ENCODE measurements around the gene ZWILCH. TPM values are rescaled to one million over a fixed set of nuclear protein-coding genes. Genes with fewer than 3 reads are reported as not detected.

Gene ZWILCH
- total RNA-seq, 1 experiment from 2014 or later: 21.6 TPM

DNA sequence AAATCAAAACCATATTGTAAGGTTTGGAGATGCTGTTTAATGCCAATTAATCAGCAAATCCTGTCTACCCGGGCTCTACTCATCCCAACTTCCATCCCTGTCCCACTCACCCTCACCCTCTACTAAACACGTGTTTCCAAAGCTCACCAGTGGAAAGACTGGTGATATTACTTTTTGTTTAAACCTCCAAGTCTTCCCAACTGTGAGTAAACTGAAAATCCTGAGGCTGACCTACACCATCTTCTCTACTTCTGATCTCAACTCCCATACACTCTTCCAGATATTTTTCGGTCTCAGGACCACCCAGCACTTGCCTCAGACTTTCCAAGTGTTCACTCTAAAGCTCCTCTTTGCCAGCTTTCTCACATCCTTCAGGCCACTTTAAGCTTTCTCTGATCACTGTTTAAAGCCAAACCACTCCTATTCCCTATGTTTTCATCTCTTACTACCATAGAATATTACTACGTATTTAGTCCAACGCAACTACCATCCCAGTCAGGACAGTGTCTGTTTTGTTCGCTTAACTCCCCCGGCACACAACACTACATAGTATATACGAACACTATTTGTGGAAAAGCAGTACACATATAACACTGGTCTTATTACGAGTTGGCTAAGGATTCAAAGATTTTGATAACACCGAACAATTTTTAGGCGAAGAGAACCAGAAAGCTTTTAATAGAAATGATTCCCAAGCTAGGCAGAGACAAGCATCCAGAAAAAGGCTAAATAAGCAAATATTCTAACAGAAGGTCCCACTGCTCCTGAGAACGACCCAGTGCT, 1.2 kb upstream of the ZWILCH start:
- no peaks in the 10 kb centered on the region for H3K9me3 ChIP-seq
- CTCF ChIA-PET: no interaction called here
- TSS peak; percentile 63 for BruUV-seq (replicated peaks)
- peaks cover 2% of the 10 kb centered on the region for H3K36me3 ChIP-seq (ENCODE audit: control insufficient read depth, insufficient read depth, low read length)
- POLR2A ChIA-PET: no interaction called here
- peak overlapping the region; percentile 68 for H3K4me3 ChIP-seq (ENCODE audit: low read depth, low read length)
- Mint-ChIP-seq H3K36me3 (ENCODE audit: insufficient read depth, unreplicated experiment) (peaks cover 66% of the 10 kb centered on the region), H3K9me3 (ENCODE audit: unreplicated experiment) (no peaks in the 10 kb centered on the region), H3K4me1 (ENCODE audit: low read depth, unreplicated experiment) (peaks cover 15% of the 10 kb centered on the region), H3K27me3 (ENCODE audit: insufficient read depth, unreplicated experiment) (no peaks in the 10 kb centered on the region), H3K4me3 (ENCODE audit: unreplicated experiment) (peak overlapping the region; percentile 96), H3K27ac (ENCODE audit: unreplicated experiment) (peak overlapping the region; percentile 100)
- H3K27me3 ChIP-seq (replicated peaks; ENCODE audit: control insufficient read depth, insufficient read depth, low read length): no peaks in the 10 kb centered on the region
- TF ChIP-seq, protein P1, sequence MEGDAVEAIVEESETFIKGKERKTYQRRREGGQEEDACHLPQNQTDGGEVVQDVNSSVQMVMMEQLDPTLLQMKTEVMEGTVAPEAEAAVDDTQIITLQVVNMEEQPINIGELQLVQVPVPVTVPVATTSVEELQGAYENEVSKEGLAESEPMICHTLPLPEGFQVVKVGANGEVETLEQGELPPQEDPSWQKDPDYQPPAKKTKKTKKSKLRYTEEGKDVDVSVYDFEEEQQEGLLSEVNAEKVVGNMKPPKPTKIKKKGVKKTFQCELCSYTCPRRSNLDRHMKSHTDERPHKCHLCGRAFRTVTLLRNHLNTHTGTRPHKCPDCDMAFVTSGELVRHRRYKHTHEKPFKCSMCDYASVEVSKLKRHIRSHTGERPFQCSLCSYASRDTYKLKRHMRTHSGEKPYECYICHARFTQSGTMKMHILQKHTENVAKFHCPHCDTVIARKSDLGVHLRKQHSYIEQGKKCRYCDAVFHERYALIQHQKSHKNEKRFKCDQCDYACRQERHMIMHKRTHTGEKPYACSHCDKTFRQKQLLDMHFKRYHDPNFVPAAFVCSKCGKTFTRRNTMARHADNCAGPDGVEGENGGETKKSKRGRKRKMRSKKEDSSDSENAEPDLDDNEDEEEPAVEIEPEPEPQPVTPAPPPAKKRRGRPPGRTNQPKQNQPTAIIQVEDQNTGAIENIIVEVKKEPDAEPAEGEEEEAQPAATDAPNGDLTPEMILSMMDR (IDR thresholded peaks at IDR 0.05; ENCODE audit: insufficient read depth in 1 of 2, low read depth in 1 of 2, low read length in 1 of 2, severe bottlenecking in 1 of 2, unreplicated experiment in 1 of 2): no peak
- intact Hi-C loops (cut with micrococcal nuclease; ENCODE audit: unreplicated experiment): loop anchor here (2.0 kb wide), 1 partner anchor 147 kb away; the partner anchor contains the start of gene TIPIN
- H3K4me1 ChIP-seq: peaks cover 6% of the 10 kb centered on the region; the same call in 1 of the 2 replicates
- DNase-seq: no peak

DNA sequence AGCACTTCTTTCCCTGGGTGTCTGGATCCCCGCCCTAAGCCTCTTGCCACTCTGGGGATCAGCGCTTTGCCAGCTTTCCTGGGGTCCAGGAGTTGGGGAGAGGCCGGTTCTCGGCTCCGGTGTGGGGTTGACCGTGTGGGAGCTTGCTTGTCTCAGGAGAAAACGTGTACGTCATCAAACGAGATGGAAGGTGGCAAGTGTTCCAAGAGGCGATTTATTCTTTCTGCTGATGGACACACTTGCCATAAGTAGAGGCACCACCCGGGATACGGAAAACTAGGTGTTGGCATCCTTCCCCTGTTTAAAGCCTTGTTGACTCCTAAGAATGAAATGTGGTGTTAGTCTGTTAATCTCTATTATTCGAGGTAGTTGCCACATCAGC, 295 bp downstream of the ZWILCH start:
- Mint-ChIP-seq H3K9me3 (ENCODE audit: unreplicated experiment) (no peaks in the 10 kb centered on the region), H3K36me3 (ENCODE audit: insufficient read depth, unreplicated experiment) (peaks cover 52% of the 10 kb centered on the region), H3K4me3 (ENCODE audit: unreplicated experiment) (peak overlapping the region; percentile 96), H3K27me3 (ENCODE audit: insufficient read depth, unreplicated experiment) (no peaks in the 10 kb centered on the region), H3K4me1 (ENCODE audit: low read depth, unreplicated experiment) (peaks cover 15% of the 10 kb centered on the region), H3K27ac (ENCODE audit: unreplicated experiment) (peak overlapping the region; percentile 100)
- H3K36me3 ChIP-seq (ENCODE audit: control insufficient read depth, insufficient read depth, low read length): peaks cover 2% of the 10 kb centered on the region
- ChIA-PET CTCF (interaction anchor here (0.6 kb wide), 1 partner anchor 215 kb away, joined by 4 read pairs; no protein-coding TSS in a partner anchor), POLR2A (interaction anchor here (0.6 to 1.1 kb wide), 5 partner anchors 9 to 1700 kb away, joined by 3 to 4 read pairs (median 4); partner anchors contain the start of genes CALML4, MAP2K1 and RNU5B-1)
- no peak for DNase-seq
- H3K27me3 ChIP-seq (replicated peaks; ENCODE audit: control insufficient read depth, insufficient read depth, low read length): no peaks in the 10 kb centered on the region
- TF ChIP-seq, protein P1 (IDR thresholded peaks at IDR 0.05; ENCODE audit: insufficient read depth in 1 of 2, low read depth in 1 of 2, low read length in 1 of 2, severe bottlenecking in 1 of 2, unreplicated experiment in 1 of 2): no peak
- intact Hi-C loops (cut with micrococcal nuclease; ENCODE audit: unreplicated experiment): loop anchor here (2.0 kb wide), 1 partner anchor 149 kb away; the partner anchor contains the start of gene TIPIN
- no peaks in the 10 kb centered on the region for H3K9me3 ChIP-seq
- peaks cover 6% of the 10 kb centered on the region; the same call in 1 of the 2 replicates for H3K4me1 ChIP-seq
- peak overlapping the region; percentile 68 for H3K4me3 ChIP-seq (ENCODE audit: low read depth, low read length)
- TSS peak; percentile 82 for BruUV-seq (replicated peaks)

DNA sequence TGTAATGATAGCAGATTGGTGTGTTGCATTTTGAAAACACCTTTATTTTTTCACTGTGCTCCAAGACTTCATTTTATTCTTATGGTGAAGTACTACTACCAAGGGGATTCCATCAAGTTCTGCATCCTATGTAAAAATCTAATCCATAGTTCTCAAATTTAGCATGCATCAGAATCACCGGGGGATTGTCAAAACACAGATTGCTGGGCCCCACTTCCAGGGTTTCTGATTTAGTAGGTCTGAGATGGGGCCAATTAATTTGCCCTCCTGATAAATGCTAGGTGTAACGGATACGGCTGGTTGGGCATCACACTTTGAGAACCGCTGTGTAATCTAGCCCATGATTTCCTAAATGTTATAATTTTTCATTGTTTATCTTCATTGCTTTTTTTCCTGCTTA, 692 bp downstream of the ZWILCH start:
- POLR2A ChIA-PET: interaction anchor here (0.7 to 1.1 kb wide), 2 partner anchors 9 to 1700 kb away, joined by 3 to 4 read pairs; partner anchors contain the start of gene CALML4
- no TSS peak for BruUV-seq (replicated peaks)
- peaks cover 48% of the 10 kb centered on the region for H3K36me3 Mint-ChIP-seq (ENCODE audit: insufficient read depth, unreplicated experiment)

More for the DNA sequence above, 692 bp downstream of the ZWILCH start:
- Mint-ChIP-seq H3K9me3 (ENCODE audit: unreplicated experiment) (no peaks in the 10 kb centered on the region), H3K27me3 (ENCODE audit: insufficient read depth, unreplicated experiment) (no peaks in the 10 kb centered on the region), H3K27ac (ENCODE audit: unreplicated experiment) (peak overlapping the region; percentile 100), H3K4me1 (ENCODE audit: low read depth, unreplicated experiment) (peaks cover 15% of the 10 kb centered on the region), H3K4me3 (ENCODE audit: unreplicated experiment) (peak overlapping the region; percentile 96)
- peaks cover 2% of the 10 kb centered on the region; the same call in 1 of the 2 replicates for H3K36me3 ChIP-seq (ENCODE audit: control insufficient read depth, insufficient read depth, low read length)
- TF ChIP-seq, protein P1 (IDR thresholded peaks at IDR 0.05; ENCODE audit: insufficient read depth in 1 of 2, low read depth in 1 of 2, low read length in 1 of 2, severe bottlenecking in 1 of 2, unreplicated experiment in 1 of 2): no peak
- DNase-seq: no peak
- no peaks in the 10 kb centered on the region for H3K27me3 ChIP-seq (replicated peaks; ENCODE audit: control insufficient read depth, insufficient read depth, low read length)
- intact Hi-C loops (cut with micrococcal nuclease; ENCODE audit: unreplicated experiment): loop anchor here (2.0 kb wide), 1 partner anchor 149 kb away; the partner anchor contains the start of gene TIPIN
- no peaks in the 10 kb centered on the region for H3K9me3 ChIP-seq
- peak overlapping the region; percentile 68 for H3K4me3 ChIP-seq (ENCODE audit: low read depth, low read length)
- CTCF ChIA-PET: no interaction called here
- H3K4me1 ChIP-seq: peaks cover 6% of the 10 kb centered on the region; the same call in 1 of the 2 replicates

Measured in Caco-2 (cell line).